HG03460 (cell line): ENCODE results near the gene CPEB3.
"Not testable (repeated sequence)": the region's sequence is repeated elsewhere in the genome, so short reads cannot be mapped to it uniquely, and the experiment has no call there.

ENCODE experiments used
- ATAC-seq: cut with Tn5 transposase; IDR thresholded peaks from one replicate; pipeline ENCODE4 v1.9.1; 2021; ENCODE audit not compliant: unreplicated experiment

CPEB3 gene

GRCh38 chr10:92146781-92147180, 144.1 kb downstream of the CPEB3 start:
- no peak for ATAC-seq

- no peak for ATAC-seq
Measured at GRCh38 chr10:92146107-92146506, 144.8 kb downstream of the CPEB3 start.

DNA sequence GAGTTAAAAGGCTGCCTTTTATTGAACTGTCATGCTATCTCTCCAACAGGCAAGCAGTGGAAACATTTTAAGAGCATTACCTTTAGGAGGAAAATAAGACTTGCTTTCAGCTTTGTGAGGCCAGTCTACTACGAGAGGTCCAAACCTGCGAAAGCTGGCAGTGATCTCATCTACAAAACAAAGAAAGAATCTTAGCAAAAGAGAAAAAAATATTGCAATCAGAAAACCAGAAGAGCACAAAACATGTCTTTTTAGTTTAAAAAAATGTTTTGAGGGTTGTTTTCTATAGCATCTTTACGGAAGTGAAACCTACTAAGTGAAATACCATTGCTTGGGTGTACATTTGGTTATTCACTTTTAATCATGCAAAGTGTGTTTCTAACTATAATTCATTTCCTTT, 147.9 kb downstream of the CPEB3 start:
- ATAC-seq = peak; percentile 80

- ATAC-seq = no peak
Measured at GRCh38 chr10:92142512-92142911, 148.4 kb downstream of the CPEB3 start.

DNA sequence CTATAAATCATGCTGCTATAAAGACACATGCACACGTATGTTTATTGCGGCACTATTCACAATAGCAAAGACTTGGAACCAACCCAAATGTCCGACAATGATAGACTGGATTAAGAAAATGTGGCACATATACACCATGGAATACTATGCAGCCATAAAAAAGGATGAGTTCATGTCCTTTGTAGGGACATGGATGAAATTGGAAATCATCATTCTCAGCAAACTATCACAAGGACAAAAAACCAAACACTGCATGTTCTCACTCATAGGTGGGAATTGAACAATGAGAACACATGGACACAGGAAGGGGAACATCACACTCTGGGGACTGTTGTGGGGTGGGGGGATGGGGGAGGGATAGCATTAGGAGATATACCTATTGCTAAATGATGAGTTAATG, 149.7 kb downstream of the CPEB3 start:
- not testable (repeated sequence) for ATAC-seq

DNA sequence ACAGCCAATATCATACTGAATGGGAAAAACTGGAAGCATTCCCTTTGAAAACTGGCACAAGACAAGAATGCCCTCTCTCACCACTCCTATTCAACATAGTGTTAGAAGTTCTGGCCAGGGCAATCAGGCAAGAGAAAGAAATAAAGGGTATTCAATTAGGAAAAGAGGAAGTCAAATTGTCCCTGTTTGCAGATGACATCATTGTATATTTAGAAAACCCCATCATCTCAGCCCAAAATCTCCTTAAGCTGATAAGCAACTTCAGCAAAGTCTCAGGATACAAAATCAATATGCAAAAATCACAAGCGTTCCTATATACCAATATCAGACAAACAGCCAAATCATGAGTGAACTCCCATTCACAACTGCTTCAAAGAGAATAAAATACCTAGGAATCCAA, 156.8 kb downstream of the CPEB3 start:
- not testable (repeated sequence) for ATAC-seq

DNA sequence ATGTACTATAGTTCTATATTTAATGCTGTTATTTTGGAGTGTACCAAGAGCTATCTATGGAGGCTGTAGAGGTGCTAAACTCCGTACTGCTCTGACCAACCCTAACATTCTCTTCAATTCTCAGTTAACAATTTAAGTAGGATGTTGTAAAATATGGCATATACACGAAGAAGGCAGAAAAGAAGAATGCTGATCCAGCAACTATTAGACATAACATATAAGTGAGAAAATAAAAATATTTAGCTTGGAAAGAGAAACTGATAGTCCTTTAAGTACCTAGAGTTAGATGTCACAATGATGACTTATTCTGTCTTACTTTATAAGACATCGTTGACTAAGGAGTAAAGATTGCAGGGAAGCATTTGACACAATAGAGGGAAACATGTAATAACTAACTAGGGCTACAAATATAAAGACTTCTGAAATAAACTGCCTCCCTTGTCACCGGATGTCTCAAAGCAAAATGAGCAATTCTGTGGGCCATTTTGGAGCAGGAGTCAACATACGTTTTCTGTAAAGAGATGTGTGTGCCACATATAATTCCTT, 159.5 kb downstream of the CPEB3 start:
- ATAC-seq = no peak

- ATAC-seq = no peak
Measured at GRCh38 chr10:92130622-92131274, 160.1 kb downstream of the CPEB3 start.

DNA sequence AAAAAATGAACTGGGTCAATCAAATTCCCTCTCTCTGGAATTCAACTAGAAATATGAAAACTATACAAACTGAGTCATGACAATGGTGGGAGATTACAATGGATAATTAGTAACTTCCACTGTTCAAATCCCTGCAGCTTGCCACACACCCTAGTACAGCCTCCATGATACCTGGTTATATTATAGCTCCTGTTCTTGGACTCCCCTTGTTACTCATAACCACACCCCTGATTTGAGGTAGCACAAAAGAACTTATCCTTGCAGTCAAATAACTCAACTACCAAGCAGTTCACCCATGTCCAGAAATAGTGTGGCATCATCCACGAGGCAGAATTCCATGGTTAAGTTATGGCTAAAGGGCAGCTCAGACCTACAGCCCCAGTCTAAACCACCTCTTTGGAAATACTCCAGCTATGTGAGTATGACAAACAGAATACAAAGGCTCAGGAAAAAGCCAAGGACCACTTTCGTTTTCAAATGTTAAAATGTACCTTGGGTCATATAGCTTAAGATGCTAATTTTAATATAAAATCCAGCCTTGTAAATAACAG, 164.7 kb downstream of the CPEB3 start:
- no peak for ATAC-seq

GRCh38 chr10:92125144-92125543, 165.7 kb downstream of the CPEB3 start:
- ATAC-seq = no peak

- no peak for ATAC-seq
Measured at GRCh38 chr10:92124616-92125143, 166.2 kb downstream of the CPEB3 start.

- no peak for ATAC-seq
Measured at GRCh38 chr10:92124020-92124419, 166.9 kb downstream of the CPEB3 start.

- ATAC-seq = no peak
Measured at GRCh38 chr10:92122941-92123450, 167.9 kb downstream of the CPEB3 start.

DNA sequence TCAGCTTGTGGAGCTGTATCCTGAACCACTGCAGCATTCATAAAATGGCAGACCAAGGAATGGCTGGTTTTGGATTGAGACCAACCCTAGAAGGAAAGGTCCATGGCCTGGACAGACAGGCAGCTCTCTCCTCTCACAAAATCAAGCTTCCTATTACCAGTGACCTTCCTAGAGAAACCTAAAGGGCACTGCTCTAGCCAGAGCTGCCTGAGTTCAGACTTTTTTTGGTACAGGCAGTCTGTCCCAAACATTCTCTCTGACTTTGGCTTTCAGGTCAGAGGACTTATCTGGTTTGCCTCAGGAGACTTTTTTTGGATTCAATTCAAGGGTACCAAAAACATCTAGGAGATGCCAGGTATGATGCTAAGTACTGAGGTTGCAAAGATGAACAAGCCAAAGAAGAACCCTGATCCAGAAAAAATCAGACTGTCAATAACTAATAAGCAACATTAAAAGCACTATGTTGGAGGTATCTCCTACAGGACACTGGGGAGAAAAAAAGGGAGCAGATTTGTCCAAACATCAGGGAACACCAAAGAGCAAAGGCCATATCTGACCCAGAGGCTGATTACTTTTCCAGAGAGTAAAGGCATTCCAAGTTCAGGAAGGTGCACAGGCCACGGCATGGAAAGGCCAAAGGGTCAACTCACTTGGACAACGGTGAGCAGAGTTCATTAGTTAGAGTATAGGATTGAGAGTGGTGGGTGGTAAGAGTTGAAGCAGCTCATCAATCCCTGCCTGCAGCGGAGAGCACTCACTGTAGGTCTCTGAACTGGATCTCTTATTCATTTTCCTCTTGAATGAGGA, 169.0 kb downstream of the CPEB3 start:
- no peak for ATAC-seq

GRCh38 chr10:92119340-92119739, 171.5 kb downstream of the CPEB3 start:
- no peak for ATAC-seq

GRCh38 chr10:92114917-92115316, 176.0 kb downstream of the CPEB3 start:
- ATAC-seq = not testable (repeated sequence)

DNA sequence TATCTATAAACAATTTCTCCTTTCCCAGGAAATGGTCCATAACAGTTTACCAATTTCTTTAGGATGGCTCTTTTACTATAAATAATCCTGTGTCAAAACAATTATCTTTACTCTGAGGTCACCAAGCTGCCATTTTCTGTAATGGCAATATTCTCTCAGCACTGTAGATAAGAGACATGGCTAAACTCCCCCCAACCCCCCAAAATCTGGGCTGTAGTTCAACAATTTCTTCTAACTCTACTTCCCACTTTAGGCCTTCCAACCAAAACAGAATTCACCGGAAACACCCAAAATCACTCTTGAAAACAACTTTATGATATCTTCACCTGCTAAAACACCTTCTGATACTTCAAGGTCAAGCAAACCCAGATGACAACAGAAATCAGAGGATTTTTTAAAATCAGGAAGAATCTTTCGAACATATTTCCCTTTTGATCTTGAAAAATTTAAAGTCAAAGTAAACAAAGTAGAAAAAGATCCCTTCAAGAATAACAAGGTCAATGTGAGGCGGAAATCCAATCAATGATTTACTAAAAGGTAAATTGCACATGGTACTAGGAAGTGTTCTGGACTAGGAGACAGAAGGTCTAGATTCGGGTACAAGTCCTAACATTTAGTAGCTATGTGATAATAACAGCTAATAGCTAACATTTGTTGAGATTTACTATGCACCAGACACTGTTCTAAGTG, 176.8 kb downstream of the CPEB3 start:
- no peak for ATAC-seq

- no peak for ATAC-seq
Measured at GRCh38 chr10:92112462-92112861, 178.4 kb downstream of the CPEB3 start.

DNA sequence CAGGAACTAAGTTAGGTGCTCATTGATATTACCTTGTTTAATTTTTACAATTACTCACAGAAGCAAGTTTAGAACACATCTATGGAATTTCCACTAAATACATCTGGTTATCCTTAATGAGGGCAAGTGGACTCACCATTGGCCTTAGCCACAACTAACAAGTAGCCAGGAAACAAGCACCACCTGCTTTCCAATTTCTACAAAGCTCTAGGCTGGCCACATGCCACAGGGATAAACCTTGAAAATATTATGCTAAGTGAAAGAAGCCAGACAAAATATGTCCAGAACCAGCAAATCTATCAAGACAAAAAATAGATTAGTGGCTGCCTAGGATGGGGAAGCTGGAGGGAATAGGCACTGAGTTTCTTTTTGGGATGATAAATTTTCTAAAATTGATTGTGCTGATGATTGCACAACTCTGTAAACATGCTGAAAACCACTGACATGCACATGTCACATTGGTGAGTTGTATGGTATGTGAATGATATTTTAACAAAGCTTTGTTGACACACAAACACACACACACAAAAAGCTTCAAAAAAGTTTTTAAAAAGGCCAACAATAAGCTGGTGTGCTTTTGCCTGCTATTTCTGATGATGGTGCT, 179.4 kb downstream of the CPEB3 start:
- ATAC-seq = no peak

DNA sequence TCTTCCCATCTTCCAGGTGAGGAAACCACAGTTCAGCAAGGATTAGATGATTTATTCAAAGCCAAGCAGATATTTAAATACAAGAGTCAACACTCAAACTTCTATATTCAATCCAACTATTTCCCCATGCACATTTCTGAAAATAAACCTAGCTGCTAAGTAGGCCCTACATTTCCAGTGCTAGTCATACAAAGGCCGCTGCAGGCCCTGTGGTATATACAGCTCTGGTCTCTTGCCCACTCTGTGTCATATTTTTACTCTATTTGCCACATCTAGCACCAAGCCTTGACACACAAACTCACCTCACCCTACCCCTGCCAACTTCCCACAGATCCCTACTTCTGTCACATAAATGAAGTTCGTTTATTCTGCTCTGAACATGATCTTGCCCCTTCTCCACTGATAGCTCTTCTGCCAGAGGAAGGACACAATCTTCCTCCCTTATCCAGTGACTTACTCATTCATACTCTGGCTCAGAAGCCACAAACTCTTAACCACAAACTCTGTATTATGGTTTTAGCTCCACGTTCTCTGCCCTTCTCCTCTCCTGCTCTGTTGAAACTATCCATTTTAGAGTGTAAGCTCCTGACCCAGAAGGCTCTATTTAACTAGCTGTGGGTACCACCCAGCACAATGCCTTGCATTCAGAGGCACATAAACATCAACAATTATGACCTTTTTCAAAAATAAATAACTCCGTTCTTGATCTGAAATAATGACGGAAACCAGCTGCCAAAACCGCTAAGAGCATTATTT, 180.7 kb downstream of the CPEB3 start:
- ATAC-seq = no peak
